Esophagus squamous epithelium (tissue), 5 donors: Measurements from ENCODE around the gene FAM180A. TPM values are rescaled to one million over a fixed set of nuclear protein-coding genes. Genes with fewer than 3 reads are reported as not detected.

ENCODE experiments used
- DNase-seq: peaks from one replicate; lab custom pipeline; 2025; lab: John Stamatoyannopoulos, UW
- H3K27ac ChIP-seq, 4 donors: fragments of 200-600 bp; sonication (generic); one replicate each; pipeline ENCODE4 v1.5.1; 2016 to 2019; ENCODE audit warnings: mild to moderate bottlenecking in 1 of 4
- H3K27me3 ChIP-seq, 4 donors: fragments of 200-600 bp; sonication (generic); 1 replicate in 3 of 4; 2 replicates in 1 of 4; pipeline versions ENCODE4 v1.5.1 to v1.6.0; 2017 to 2021; ENCODE audit warnings: antibody characterized with exemption in 1 of 4
- H3K36me3 ChIP-seq, 3 donors: fragments of 200-600 bp; sonication (generic); one replicate each; pipeline ENCODE4 v1.5.1; 2016 to 2019
- H3K4me1 ChIP-seq, 3 donors: fragments of 200-600 bp; sonication (generic); one replicate each; pipeline ENCODE4 v1.5.1; 2017 to 2019
- H3K4me3 ChIP-seq, 4 donors: fragments of 200-600 bp; sonication (generic); 1 replicate in 3 of 4; 2 replicates in 1 of 4; pipeline ENCODE4 v1.5.1; 2016 to 2019; ENCODE audit warnings: mild to moderate bottlenecking in 2 of 4, moderate library complexity in 1 of 4
- H3K9me3 ChIP-seq, 3 donors: fragments of 200-600 bp; sonication (generic); one replicate each; pipeline ENCODE4 v1.5.1; 2016 to 2019
- POLR2A ChIP-seq, 4 donors: fragments of 450-650 bp; IDR thresholded peaks; one replicate each; pipeline ENCODE4 v1.6.1; 2017; ENCODE audit warnings: antibody characterized with exemption in 4 of 4, mild to moderate bottlenecking in 4 of 4, moderate library complexity in 3 of 4
- WGBS, 2 donors: methylation state at CpG; one replicate each; pipeline ENCODE4 v1.1.5; 2018; 5-methylcytosine and 5-hydroxymethylcytosine counted together
- intact Hi-C: fragments of 100-400 bp; cut with DNase I; formaldehyde crosslinking; loops from one replicate; pipeline ENCODE4 v1.15.0; 2022
- total RNA-seq, 4 donors: library from RNA; depleted of rRNA; stranded (reverse); fragments of >200 nt; gene quantifications; one replicate each; pipeline ENCODE4 v1.1.0, GENCODE V29; 2016
- TF ChIP-seq, protein P1 (sequence below), 6 experiments: fragments of 450-650 bp in 4 of 6; fragments of 200-600 bp in 2 of 6; sonication (generic) in 2 of 6; IDR thresholded peaks; one replicate each; pipeline ENCODE4 v1.5.1; 2016 to 2019; ENCODE audit warnings: antibody characterized with exemption in 6 of 6, mild to moderate bottlenecking in 4 of 6, moderate library complexity in 4 of 6
- donor health status: DM: yes; HTN: yes; CAD: no.

FAM180A gene
- total RNA-seq, 4 donors from 2014 or later, result 0.38 to 5.0 (median 0.60) TPM

- H3K27me3 ChIP-seq, result peaks cover 0 to 9% (median 0%) of the 10 kb centered on the region in 4 donors
- no peak overlapping the region for H3K27ac ChIP-seq
- H3K4me3 ChIP-seq, result no peak overlapping the region
- TF ChIP-seq, protein P1, sequence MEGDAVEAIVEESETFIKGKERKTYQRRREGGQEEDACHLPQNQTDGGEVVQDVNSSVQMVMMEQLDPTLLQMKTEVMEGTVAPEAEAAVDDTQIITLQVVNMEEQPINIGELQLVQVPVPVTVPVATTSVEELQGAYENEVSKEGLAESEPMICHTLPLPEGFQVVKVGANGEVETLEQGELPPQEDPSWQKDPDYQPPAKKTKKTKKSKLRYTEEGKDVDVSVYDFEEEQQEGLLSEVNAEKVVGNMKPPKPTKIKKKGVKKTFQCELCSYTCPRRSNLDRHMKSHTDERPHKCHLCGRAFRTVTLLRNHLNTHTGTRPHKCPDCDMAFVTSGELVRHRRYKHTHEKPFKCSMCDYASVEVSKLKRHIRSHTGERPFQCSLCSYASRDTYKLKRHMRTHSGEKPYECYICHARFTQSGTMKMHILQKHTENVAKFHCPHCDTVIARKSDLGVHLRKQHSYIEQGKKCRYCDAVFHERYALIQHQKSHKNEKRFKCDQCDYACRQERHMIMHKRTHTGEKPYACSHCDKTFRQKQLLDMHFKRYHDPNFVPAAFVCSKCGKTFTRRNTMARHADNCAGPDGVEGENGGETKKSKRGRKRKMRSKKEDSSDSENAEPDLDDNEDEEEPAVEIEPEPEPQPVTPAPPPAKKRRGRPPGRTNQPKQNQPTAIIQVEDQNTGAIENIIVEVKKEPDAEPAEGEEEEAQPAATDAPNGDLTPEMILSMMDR (IDR thresholded peaks at IDR 0.05), result no peak
- no peak for TF ChIP-seq POLR2A (IDR thresholded peaks at IDR 0.05)
- 69 to 77% methylated on average over 3 of the region's 3 CpGs for WGBS, 2 donors
- no peaks in the 10 kb centered on the region for H3K4me1 ChIP-seq
- intact Hi-C loops, result no loop called here
- no peaks in the 10 kb centered on the region for H3K9me3 ChIP-seq
- no peaks in the 10 kb centered on the region for H3K36me3 ChIP-seq
- DNase-seq, result no peak
Measured at GRCh38 chr7:135786911-135787310, 38.3 kb upstream of the FAM180A start.

- TF ChIP-seq POLR2A (IDR thresholded peaks at IDR 0.05), result no peak
- TF ChIP-seq, protein P1 (IDR thresholded peaks at IDR 0.05), result no peak
- H3K27me3 ChIP-seq, result peaks cover 0 to 9% (median 0%) of the 10 kb centered on the region in 4 donors
- no peaks in the 10 kb centered on the region for H3K9me3 ChIP-seq
- 65 to 95% methylated on average over 1 of the region's 1 CpG for WGBS, 2 donors
- intact Hi-C loops, result no loop called here
- H3K27ac ChIP-seq, result no peak overlapping the region
- no peaks in the 10 kb centered on the region for H3K4me1 ChIP-seq
- no peaks in the 10 kb centered on the region for H3K36me3 ChIP-seq
- H3K4me3 ChIP-seq, result no peak overlapping the region
- no peak for DNase-seq
Measured at GRCh38 chr7:135785065-135785464, 36.5 kb upstream of the FAM180A start.

DNA sequence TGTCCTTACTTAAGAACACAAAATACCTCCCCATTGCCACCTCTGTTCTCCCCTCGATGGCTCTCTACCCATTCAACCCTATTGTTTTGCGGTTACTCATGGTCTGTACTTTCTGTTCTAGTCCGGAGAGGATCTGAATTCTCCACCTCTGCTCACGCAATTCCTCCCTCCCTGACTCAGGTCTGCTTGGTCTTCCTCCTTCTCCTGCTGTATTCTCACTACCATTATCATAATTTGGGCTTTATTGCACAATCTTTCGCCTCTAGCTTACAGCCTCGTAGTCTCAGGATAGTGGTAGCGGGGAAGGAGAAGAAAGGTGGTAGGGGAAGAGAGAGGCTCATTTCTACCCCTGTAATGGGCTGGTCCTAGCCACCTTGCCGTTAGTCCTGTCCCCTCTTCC, 35.4 kb upstream of the FAM180A start:
- 73 to 77% methylated on average over 8 of the region's 8 CpGs for WGBS, 2 donors
- no peaks in the 10 kb centered on the region for H3K4me1 ChIP-seq
- no peak overlapping the region for H3K27ac ChIP-seq
- H3K9me3 ChIP-seq, result no peaks in the 10 kb centered on the region
- no peak for TF ChIP-seq POLR2A (IDR thresholded peaks at IDR 0.05)
- TF ChIP-seq, protein P1 (IDR thresholded peaks at IDR 0.05), result no peak
- H3K27me3 ChIP-seq, result peaks cover 0 to 9% (median 0%) of the 10 kb centered on the region in 4 donors
- intact Hi-C loops, result no loop called here
- H3K4me3 ChIP-seq, result no peak overlapping the region
- no peak for DNase-seq
- H3K36me3 ChIP-seq, result no peaks in the 10 kb centered on the region

DNA sequence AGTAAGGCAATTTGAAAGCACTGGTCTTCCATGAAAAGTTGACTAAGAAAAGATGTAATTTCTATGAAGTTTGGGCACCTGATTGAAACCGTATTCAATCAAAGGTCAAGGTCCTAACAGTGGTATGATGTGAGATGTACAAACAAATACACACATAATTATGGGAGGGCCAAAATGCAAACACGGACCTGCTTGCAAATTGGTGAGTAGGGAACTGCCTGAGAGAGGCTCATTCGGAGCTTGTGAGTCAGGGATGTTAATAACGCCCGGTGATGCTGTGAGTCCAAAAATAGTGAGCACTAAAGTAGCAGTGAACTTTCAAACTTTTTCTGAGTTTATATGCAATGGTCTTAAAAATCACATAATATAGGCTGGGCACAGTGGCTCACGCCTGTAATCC, 34.2 kb upstream of the FAM180A start:
- WGBS, 2 donors, result 81 to 84% methylated on average over 6 of the region's 6 CpGs
- Histone ChIP-seq H3K4me1 (no peaks in the 10 kb centered on the region), H3K4me3 (no peak overlapping the region), H3K9me3 (peaks cover 0 to 6% (median 5%) of the 10 kb centered on the region in 3 donors), H3K27ac (no peak overlapping the region), H3K36me3 (no peaks in the 10 kb centered on the region), H3K27me3 (peaks cover 0 to 9% (median 0%) of the 10 kb centered on the region in 4 donors)
- no peak for TF ChIP-seq POLR2A (IDR thresholded peaks at IDR 0.05)
- TF ChIP-seq, protein P1 (IDR thresholded peaks at IDR 0.05), result no peak
- intact Hi-C loops, result no loop called here
- no peak for DNase-seq

- peaks cover 0 to 10% (median 5%) of the 10 kb centered on the region in 3 donors for H3K9me3 ChIP-seq
- peaks cover 0 to 9% (median 0%) of the 10 kb centered on the region in 4 donors for H3K27me3 ChIP-seq
- intact Hi-C loops, result no loop called here
- TF ChIP-seq POLR2A (IDR thresholded peaks at IDR 0.05), result no peak
- TF ChIP-seq, protein P1 (IDR thresholded peaks at IDR 0.05), result no peak
- no peak overlapping the region for H3K4me3 ChIP-seq
- H3K4me1 ChIP-seq, result no peaks in the 10 kb centered on the region
- H3K36me3 ChIP-seq, result no peaks in the 10 kb centered on the region
- no peak for DNase-seq
- 94 to 97% methylated on average over 6 to 9 of the region's 9 CpGs for WGBS, 2 donors
- H3K27ac ChIP-seq, result no peak overlapping the region
Measured at GRCh38 chr7:135782377-135782776, 33.8 kb upstream of the FAM180A start.
